GM21515 (cell line): ENCODE data around the gene SEMA6A.

Experiments used
- ATAC-seq: cut with Tn5 transposase; IDR thresholded peaks from one replicate; pipeline ENCODE4 v1.9.1; 2021; ENCODE audit not compliant: unreplicated experiment

SEMA6A gene, protein sequence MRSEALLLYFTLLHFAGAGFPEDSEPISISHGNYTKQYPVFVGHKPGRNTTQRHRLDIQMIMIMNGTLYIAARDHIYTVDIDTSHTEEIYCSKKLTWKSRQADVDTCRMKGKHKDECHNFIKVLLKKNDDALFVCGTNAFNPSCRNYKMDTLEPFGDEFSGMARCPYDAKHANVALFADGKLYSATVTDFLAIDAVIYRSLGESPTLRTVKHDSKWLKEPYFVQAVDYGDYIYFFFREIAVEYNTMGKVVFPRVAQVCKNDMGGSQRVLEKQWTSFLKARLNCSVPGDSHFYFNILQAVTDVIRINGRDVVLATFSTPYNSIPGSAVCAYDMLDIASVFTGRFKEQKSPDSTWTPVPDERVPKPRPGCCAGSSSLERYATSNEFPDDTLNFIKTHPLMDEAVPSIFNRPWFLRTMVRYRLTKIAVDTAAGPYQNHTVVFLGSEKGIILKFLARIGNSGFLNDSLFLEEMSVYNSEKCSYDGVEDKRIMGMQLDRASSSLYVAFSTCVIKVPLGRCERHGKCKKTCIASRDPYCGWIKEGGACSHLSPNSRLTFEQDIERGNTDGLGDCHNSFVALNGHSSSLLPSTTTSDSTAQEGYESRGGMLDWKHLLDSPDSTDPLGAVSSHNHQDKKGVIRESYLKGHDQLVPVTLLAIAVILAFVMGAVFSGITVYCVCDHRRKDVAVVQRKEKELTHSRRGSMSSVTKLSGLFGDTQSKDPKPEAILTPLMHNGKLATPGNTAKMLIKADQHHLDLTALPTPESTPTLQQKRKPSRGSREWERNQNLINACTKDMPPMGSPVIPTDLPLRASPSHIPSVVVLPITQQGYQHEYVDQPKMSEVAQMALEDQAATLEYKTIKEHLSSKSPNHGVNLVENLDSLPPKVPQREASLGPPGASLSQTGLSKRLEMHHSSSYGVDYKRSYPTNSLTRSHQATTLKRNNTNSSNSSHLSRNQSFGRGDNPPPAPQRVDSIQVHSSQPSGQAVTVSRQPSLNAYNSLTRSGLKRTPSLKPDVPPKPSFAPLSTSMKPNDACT

DNA sequence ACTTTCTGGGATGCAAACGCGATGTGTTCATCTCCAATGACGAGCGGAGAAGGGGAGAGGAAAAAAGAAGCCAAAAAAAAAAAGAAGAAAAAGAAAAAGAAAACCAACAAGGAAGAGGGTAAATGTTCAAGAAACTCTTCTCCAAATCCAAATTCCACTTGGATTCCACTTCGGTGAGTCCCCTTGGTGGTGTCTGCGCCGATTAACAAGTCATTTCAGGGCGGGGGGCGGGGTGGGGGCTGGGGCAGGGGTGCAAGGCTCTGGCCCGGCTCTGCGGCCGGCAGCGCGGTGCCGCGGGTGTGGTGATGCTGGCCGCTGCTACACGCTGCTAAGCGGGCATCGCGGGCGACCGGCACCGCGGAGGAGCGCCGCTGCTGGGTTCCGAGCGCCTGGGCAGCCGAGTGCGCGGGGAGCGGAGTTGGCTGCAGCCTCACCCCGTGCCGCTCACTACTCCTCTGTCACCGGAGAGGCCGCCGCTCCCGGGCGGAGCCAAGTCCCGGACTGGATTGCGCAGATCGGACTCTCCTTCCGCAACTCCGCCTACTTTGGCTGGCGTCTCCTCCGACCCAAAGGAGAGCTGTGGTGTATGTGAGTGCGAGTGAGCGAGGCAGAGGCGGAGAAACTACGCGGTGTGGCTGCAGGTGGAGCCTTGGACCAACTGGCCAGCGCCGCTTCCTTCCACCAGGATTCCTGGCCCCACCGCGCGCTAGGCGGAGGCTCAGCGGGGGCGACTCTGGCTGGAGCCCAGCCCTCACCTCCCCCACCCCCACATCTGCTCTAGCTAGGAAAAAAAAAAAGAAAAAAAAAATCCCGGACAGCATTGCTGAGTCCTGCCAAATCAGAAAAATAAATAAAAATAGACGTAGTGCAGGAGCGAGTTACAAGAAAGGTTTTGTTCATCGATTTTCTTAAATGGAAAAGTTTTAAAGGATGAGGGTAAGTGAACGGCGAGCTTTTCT is at the start of gene SEMA6A:
Gene SEMA6A, minus strand, starts transcription at position 457 of the 959 bp plus-strand sequence. CDS start 69,879 bp downstream, outside the sequence.
- ATAC-seq = peak; percentile 59

- ATAC-seq = no peak
These were observed 47.9 kb upstream of the SEMA6A start for GRCh38 chr5:116622375-116623050.

DNA sequence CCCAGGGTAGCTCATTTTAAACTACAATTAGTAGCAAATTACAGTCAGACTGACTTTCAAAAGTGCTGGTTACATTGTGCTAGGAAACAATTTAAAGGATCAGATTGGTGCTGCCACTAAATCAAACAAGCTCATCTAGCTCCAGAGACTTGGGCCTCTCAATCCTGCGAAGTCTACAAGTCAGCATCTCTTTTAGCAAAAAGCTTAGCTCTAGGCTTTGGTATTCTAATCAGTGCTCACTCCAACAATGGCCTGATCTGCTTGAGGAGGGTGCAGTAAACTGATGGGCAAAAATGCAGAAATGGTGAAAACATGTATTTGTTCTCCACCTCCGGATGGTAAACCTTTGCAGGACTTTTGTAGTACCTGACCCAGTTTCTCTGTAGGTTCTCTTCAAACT is 47.0 kb upstream of the SEMA6A start:
- no peak for ATAC-seq

DNA sequence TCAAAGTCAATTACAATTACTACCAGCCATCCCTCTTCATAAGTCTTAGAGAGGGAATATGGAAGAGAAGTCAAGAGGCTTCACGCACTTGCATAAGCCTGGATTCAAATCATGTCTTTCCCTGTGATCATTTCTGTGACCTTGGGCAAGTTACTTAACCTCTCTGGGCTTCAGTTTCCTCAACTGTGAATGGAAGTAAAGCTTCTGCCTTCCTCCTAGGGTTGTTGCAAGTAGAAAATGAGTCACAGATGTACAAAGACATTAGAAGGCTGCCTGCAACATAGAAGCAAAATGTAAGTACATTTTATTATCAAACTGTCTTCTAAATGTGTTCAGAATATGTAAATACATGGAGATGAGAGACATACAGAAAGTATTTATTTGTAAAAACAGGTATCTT is 42.3 kb upstream of the SEMA6A start:
- no peak for ATAC-seq

GRCh38 chr5:116614603-116614920 is 39.9 kb upstream of the SEMA6A start:
- no peak for ATAC-seq

DNA sequence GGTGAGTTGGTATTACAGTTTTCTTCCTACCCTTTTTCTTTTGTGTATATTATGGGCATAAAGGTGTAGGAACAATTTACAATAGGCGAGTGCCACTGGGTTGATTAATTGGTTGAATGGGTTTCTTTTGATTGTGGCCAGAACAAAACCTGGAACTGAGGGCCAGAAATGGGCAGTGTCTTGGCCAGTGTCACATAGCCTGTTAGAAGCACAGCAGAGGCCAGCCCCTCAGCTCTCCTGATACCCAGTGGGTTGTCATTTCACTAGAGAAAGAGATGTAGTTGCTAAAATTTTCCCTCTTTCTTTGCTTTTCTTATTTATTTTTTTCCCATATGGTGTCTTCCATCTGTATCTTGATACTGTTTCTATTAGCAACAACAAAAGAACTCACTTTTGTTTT is 38.8 kb upstream of the SEMA6A start:
- peak; percentile 29 for ATAC-seq

DNA sequence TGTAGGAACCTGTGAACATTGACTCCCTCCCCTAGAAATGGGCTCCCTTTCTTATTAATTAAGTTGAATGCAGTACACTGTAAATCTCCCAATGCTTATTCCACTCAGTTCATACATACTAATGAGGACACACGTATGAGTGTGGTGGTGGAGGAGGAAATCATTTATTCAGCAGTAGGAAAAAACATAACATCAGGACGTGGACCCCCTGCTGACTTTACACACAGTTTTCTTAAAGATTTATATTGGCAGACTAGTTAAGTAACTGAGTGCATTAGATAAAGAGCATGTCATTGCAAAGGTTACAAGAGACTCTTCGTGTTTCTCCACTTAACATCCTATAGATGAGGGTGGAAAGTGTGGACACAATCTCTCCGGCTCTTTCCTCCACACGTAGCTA is 37.8 kb upstream of the SEMA6A start:
- no peak for ATAC-seq

DNA sequence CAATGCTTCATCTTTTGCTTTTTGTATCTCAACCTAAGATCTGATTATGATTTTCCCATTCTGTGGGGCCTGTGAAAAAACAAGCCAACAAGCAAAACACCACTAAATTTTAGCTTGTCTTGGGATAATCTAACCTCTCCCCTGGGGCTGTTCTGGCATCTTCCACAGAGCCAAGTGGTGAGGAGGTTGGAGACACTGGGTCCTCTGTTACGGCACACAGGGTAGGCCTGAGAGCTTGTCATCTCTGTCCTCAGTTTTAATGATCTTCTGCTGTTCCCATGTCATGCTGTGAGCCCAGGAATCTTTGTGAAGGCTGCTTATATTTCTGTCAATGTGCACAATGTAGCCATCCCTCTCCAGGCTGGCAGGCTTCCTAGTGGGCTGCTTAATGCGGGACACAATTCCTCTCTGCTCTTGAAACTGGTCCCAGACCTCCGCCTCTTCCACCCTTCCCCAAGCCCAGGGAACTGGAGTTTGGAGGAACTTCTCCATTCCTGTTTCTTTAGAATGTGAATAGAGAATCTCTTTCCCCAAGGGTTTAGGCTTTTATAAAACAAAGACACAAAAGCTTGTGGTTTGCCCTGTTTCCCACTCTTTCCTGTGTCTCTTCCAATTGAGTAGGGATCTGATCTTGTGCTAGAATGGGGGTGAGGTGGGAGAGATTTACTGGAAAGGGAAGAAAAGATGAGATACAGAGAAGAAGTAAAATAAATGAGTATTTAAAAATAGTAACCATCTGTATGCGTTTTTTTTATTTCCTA is 30.9 kb upstream of the SEMA6A start:
- ATAC-seq = no peak

DNA sequence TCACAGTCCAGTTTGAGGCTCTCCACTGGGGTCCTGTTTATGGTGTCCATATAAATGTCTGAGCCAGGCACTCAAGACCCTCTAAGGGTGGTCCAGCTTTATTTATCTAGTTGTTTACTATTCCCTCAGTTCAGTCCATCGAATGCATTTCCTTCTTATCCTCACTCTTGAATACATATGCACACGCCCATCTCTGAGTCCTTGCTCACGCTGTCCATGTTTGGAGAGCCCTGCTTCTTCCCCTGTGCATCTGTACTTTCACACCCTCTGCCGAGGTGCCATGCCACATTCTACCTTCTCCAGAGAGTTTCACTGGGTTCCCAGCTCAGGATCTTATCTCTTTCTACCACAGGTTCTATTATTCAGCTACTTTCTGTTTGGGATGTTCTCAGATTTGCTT is 30.2 kb upstream of the SEMA6A start:
- ATAC-seq = no peak

DNA sequence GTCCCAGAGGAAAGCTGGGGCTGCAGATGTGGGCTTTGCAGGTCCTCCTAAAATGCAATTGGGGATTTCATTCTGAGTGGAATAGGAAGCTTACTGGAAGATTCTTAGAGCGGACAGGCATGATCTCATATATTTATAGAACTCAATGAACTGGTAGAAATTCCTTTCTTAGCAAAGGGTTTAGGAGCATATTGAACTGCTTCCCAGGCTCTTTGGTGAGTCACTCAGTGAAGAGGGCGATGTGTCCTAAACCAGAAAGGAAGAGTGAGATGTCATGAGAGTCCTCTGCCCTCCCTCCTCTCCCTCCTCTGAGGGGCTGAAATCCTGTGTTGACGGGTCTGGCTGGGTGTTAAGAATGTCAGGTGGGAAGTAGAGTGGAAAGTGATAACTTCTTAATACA is 26.3 kb upstream of the SEMA6A start:
- ATAC-seq = no peak

- ATAC-seq = no peak
These were observed 24.3 kb upstream of the SEMA6A start for GRCh38 chr5:116598911-116599310.

DNA sequence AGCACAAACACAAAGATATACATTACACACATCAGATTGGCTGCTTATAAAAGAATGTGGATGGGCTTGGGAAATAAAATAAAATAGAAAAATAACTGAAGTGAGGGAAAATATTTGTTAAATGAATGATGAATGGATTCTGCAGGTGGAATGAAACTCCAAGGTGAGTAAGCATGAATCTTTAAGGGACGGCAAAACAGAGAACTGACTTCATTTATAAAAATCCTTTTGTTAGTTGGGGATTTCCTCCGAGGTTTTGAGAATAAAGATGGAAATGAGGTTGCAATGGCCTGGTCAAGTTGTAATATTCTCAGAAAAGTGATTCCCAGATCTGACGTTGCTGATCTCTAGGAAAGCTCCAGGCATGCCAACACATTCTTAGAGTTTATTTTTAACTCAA is 20.9 kb upstream of the SEMA6A start:
- ATAC-seq = no peak

DNA sequence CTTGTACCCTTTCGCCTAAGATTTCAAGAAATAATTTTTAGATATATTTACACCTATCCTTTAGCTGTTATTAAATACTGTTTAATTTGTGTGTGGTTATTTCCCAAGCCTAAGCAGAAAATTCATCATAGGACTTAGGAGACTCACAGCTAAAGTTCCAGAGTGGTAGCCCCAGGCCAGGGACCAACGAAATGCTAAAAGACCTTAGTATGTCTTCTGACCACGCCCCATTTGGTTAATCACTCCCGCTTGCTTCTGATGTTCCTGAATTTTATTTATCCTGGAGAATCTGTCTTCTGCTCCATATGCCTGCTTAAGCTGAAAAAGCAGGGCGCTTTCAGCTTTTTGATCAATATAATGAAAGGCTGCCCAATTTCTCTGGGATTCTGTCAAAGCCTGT is 18.7 kb upstream of the SEMA6A start:
- no peak for ATAC-seq

DNA sequence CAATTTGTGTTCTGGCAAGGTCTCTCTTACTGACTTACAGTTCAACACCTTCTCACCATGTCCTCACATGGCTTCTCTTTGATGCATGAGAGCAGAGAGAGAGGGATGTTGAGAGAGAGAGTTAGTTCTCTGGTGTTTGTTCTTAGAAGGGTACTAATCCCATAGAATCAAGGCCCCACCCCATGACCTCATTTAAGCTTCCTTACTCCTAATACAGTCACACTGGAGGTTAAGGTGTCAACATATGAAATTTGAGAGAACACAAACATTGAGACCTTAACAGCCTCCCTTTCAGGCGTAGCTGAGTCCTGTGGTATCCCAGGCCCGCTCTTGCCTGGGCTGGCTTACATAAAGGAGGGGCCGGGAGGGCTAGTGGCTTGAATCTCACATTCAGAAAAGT is 10.6 kb upstream of the SEMA6A start:
- ATAC-seq = no peak

GRCh38 chr5:116583862-116584222 is 9.2 kb upstream of the SEMA6A start:
- ATAC-seq = no peak

- ATAC-seq = no peak
These were observed 8.7 kb upstream of the SEMA6A start for GRCh38 chr5:116583085-116583861.

DNA sequence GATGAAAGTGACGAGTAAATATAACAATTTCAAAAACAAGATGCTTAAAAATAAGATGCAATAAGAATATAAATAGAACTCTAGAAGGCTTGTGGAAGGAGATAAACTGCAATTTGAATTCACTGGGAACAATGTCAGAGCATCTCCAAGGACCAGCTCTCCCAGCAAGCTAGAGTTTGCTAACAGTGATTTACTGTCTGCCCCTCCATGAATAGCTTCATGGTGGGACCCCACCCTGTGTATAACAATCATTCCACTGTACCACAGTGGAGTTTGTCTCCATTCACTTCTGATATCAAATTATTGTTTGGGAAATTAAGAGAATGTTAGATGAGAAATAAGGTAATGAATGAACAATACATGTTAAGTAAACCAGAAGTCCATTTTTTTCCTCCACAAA is 7.3 kb upstream of the SEMA6A start:
- no peak for ATAC-seq

DNA sequence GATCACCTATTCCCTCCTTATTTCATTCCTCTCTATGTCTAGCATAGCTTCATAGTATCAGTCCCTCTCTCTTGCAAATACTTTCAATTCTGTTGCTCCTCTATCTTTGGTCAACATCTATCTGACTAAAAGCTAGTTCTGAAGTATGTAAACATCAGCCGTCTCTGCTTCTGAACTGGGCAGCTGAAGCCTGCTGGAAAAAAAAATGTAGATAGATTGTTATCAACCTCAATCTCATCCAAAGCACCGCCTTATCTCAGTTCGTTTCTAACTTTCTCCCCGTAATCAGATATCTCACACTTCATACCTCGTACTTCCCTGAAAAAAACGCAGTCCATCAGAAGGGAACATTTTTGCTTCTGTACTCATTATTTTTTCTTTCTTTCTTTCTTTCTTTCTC is 4.5 kb upstream of the SEMA6A start:
- no peak for ATAC-seq

GRCh38 chr5:116578676-116579075 is 4.1 kb upstream of the SEMA6A start:
- ATAC-seq = no peak
